Lower leg skin (tissue), 3 donors: Measurements from ENCODE around the gene SGSH.

Experiments
- CTCF ChIP-seq, 3 donors: fragments of 450-650 bp; IDR thresholded peaks; one replicate each; pipeline ENCODE4 v1.5.1; 2016; ENCODE audit warnings: antibody characterized with exemption in 3 of 3, mild to moderate bottlenecking in 3 of 3, moderate library complexity in 2 of 3
- POLR2A ChIP-seq, 2 donors: fragments of 450-650 bp; IDR thresholded peaks; one replicate each; pipeline ENCODE4 v1.6.1; 2016 to 2017; ENCODE audit warnings: antibody characterized with exemption in 2 of 2, mild to moderate bottlenecking in 1 of 2, moderate library complexity in 1 of 2

GRCh38 chr17:80187090-80187489 lies 33.0 kb downstream of the SGSH start:
- TF ChIP-seq CTCF (IDR thresholded peaks at IDR 0.05) (no peak), POLR2A (IDR thresholded peaks at IDR 0.05) (no peak)
